ENCODE results near the gene DLGAP1.
"Not testable (repeated sequence)": the region's sequence is repeated elsewhere in the genome, so short reads cannot be mapped to it uniquely, and the experiment has no call there.

Gene DLGAP1

DNA sequence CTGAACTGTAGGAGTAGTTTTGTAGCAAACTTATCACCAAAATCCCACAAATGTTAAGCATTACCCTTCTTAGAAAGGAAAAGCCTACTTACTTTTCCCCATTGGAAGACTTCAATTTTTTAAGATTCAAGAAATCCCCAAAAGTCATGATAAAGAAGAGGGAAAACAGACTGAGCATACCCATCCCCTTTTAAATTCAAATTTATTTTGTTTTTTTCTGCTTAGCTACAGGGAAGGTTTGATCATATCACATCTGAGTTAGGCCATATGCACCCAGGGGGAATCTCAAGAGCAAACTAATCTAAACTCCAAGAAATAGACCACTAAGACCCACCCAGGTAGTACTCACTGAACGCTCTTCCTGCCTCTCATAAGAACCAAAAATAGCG, 830.6 kb downstream of the DLGAP1 start:
- no peak for DNase-seq (ENCODE audit: low spot score)

DNA sequence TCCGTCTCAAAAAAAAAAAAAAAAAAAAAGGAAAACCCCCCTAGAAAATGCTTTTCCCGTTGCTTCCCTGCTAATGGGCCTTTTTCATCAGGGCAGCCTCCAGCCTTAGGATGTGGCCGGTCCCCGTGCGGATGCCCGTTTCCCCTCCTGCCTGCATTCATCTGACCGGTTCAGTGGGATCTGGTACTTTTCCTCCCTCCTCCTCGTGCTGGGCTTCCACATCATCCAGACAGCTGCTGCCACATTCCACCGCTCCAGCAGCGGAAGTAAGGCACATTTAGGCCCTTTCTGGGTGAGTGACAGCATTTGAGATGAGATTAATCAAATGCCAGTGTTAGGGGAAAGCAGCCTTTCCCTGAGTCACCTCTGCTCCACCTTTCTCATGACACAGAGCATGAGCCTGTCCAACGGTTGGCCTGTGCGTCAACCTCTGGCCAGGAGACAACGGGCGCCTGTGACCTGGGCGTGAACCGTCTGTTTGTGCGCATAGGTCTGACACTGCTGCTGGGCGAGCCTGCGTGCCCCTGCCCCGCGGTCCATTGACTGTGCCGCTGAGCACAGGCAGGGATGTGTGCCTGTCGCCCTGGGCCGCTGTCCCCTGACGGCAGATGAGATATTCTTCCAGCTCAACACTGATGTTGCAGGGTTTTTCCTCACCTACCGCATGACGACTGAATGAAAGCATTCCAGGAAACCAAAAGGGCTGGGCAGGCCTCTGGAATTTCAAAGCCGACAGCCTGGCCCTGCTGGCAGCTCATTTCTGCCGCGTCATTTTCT, 831.1 kb downstream of the DLGAP1 start:
- DNase-seq (ENCODE audit: low spot score) = peak; percentile 90

DNA sequence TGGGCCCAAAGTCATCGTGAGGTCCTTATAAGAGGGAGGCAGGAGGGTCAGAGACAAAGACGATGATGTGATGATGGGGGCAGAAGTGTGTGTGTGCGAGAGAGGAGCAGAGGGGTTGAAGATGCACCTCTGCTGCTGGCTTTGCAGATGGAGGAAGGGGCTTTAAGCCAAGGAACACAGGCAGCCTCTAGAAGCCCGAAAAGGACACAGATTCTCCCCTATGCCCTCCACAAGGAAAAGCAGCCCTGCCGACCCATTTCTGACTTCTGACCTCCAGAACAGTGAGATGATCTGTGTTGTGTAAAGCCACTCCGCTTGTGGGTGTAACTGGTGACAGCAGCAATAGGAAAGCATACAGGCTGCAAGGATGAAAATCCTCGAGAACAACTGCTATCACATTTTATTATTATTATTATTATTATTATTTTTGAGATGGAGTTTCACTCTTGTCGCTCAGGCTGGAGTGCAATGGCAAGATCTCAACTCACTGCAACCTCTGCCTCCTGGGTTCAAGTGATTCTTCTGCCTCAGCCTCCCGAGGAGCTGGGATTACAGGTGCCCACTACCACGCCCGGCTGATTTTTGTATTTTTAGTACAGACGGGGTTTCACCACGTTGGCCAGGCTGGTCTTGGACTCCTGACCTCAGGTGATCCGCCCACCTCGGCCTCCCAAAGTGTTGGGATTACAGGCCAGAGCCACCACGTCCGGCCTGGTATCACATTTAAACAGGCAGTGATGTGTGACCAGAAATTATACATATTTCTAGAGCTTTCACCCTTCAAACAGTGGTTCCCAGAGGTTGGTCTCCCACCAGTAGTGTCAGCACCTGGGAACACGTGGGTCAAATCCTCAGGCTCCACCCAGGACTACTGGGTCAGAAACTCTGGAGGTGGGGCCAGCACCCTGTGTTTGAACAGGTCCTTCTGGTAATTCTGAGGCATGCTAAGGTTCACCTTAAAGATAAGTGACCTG, 834.7 kb downstream of the DLGAP1 start:
- no peak for DNase-seq (ENCODE audit: low spot score)

DNA sequence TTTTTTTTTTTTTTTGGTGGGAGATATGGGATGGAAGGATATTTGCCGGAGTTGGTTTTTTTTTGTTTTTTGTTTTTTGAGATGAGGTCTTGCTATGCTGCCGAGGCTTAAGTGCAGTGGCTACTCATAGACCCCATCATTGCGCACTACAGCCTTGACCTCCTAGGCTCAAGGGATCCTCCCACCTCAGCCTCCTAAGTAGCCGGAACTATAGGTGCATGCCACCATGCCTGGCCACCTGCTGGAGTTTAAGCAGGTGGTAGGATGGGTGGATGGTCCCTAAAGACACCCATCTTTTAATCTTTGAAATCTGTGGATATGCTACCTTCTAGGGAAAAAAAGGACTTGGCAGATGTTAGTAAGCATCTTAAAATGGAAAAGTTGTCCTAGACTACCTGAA, 835.4 kb downstream of the DLGAP1 start:
- DNase-seq (ENCODE audit: low spot score) = no peak

DNA sequence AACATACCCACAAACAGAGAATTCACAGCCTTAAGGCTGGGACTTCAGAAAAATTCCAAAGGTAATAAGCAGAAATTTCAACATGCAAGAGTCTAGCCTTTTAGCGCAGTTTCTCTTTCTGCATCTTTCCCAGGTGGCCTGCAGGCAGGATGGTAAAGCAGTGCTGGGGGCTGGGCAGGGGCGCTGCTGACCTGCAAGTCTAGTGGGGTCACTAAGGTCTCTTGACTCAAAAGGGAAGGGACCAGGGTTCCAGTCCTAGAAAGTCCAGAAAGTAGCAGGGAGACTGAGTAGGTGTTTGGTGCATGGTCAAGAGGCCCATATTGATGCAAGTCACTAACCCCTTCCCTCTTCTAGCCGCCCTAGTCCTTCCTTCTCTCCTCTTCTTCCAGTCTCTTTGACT, 835.9 kb downstream of the DLGAP1 start:
- DNase-seq (ENCODE audit: low spot score) = no peak

DNA sequence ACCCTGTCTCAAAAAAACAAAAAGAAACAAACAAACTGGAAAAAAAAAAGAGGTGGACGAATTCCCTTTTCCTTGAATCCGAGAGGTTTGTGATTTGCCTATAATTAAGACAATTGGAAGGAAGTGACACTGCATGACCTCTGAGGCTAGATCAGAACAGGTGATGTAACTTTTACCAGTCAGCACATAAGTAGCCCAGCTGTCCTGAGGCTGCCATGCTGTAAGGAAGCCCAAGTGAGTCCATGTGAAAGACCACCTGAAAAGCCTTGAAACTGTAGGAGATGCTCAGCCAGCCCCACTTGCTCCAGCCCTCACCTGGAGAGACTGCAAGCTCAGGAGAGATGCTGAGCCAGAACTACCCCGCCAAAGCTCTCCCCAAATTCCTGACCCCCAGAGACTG, 838.4 kb downstream of the DLGAP1 start:
- DNase-seq (ENCODE audit: low spot score) = no peak

DNA sequence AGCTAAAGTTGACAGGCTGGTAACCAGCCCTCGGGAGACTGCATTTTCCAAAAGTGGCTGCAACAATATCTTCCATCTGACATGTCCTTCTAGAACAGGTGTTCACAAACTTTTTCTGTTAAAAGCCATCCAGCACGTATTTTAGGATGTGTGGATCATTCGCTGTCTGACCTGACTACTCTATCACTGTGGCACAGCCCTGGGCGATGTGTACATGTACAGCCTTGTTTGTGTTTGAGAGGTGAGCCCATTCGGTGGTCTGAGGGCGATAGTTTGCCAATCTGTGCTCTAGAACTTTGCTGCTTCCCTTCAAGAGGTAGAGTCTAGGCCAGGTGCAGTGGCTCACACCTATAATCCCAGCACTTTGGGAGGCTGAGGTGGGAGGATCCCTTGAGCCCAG, 839.0 kb downstream of the DLGAP1 start:
- no peak for DNase-seq (ENCODE audit: low spot score)

DNA sequence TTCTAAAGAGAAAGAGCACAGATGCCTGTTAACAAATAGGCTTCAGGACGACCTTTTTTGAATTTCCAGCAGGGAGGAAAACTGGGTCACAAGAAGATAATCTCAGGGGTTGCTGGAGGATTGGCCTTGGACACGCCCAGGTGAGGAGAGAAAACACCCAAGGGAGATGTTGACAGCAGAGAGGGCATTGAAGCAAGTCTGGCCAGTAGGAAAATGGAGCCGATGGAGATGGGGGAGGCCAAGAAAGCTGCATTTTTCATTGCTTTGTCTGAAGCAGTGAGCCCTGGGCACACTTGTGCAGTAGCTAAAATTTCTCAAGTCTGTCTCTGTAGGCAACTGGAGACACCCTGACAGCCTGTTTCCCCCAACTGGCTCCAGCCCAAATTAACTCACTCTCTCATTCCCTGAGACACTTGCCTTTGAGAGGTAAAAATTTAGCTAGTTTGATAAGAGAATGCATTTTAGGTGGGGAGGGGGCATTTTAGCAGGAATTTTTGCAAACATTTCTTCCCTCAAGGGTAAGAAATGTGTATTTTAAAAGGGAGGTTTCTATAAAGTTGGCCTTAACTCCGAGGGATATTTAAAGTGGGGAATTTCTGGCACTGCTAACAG, 839.6 kb downstream of the DLGAP1 start:
- DNase-seq (ENCODE audit: low spot score) = no peak

DNA sequence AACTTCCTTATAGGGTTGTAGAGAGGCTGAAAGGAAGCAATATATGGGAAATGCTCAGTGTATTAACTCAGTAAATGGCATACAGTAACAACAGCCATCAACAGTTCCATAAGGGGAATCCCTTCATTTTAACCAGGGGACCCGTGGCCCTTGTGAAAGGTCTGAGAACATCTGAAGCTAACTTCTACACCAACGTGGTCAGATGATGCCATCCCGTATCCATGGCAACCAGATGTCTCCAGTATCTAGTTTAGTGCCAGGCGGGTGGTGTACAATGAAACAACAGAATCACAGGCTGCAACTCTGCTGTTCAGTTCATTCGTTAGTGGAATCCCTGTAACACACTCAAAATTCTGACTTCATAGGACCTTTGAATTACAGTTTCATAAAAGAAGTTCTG, 842.8 kb downstream of the DLGAP1 start:
- no peak for DNase-seq (ENCODE audit: low spot score)

DNA sequence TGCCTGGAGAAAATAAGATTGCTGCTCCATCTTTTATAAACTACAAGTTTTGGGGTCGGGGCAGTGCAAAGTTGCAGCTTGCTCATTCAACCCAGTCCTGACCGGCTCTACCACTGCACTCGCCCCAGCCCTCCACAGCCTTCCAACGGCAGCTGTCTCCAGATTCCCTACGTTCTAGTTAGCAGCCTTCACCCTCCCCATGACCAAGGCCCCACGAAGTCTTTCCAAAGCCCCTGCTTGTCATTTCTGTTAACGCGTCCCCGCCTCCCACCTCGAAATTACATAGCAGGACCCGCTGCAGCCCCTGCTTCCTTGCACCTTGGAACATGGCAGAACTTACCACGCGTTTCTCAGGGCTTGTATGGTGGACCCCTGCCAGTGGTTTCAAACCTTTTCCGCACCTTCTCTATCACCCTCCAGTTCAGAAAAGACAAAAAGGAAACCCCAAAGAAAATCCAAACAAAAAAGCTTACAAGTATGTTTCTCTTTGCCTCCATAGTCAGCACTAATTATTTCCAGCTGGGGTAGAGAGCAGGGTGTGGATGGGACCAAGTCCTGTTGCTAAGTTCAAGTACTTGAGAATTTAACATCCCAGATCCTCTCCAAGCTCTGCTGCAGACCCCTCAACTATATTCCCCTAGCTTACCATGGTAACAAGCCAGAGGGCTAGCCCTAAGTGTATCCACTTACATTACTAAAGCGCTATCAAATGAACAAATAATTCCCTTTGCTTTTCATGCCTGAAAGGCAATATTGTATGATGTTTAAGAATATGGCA, 843.6 kb downstream of the DLGAP1 start:
- no peak for DNase-seq (ENCODE audit: low spot score)

DNA sequence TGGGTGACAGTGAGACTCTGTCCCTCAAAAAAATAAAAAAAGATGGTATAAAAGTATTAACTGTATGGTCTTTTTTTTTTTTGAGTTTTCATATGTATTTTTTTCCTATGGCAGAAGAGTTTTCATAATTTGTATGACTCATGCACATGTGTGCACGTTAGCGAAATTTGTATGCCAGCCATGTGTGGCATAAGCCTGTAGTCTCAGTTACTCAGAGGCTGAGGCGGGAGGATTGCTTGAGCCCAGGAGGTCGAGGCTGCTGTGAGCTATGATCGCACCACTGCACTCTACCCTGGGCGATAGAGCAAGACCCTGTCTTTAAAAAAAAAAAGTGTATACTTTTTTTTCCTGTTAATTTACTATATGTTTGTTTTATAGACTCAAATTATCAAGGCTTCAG, 844.3 kb downstream of the DLGAP1 start:
- DNase-seq (ENCODE audit: low spot score) = no peak

DNA sequence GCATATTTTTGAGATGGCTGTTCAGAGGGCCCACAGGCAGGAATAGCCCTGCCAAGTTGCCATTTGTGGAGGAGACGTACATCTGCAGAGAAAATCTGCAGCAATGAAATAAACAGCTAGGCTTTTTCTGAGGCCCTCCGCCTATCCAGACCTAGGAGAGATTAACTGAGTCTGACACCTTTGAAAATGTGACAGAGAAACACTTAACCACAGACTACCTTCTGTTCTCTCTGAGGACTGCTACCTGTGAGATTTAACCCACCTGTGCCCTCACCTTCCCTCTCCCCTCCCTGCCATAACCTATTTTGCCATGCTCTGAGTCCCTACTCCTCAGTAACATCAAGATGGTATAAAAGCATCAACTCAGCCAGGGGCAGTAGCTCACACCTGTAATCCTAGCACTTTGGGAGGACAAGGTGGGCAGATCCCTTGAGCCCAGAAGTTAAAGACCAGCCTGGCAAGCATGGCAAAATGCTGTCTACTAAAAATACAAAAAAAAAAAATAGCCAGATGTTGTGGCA, 844.9 kb downstream of the DLGAP1 start:
- no peak for DNase-seq (ENCODE audit: low spot score)

DNA sequence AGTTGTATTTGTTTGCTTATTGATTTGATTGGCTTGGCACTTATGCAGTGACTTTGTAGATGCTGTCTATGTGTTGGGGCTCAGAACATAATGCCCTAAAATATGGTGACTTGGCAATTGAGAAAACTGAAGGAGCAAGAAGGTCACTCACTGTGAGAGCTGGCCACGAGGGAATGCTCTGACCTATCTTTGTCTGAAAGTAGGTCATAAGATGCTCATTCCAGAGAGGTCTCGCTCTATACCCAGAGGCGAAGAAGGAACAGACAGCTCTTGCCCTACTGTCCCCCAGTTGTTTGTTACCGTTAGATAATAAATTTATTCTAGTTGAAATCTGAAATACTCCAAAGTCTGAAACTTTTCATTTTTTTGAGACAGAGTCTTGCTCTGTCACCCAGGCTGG, 846.6 kb downstream of the DLGAP1 start:
- no peak for DNase-seq (ENCODE audit: low spot score)

DNA sequence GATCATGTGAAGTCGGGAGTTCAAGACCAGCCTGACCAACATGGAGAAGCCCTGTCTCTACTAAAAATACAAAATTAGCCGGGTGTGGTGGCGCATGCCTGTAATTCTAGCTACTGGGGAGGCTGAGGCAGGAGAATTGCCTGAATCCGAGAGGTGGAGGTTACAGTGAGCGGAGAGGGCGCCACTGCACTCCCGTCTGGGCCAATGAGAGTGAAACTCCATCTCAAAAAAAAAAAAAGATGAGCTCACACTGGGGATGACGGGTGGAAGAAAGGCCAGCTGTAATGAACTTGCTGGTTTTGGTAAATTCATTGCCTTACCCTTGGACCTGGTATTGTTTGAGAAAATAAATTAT, 847.0 kb downstream of the DLGAP1 start:
- not testable (repeated sequence) for DNase-seq (ENCODE audit: low spot score)

DNA sequence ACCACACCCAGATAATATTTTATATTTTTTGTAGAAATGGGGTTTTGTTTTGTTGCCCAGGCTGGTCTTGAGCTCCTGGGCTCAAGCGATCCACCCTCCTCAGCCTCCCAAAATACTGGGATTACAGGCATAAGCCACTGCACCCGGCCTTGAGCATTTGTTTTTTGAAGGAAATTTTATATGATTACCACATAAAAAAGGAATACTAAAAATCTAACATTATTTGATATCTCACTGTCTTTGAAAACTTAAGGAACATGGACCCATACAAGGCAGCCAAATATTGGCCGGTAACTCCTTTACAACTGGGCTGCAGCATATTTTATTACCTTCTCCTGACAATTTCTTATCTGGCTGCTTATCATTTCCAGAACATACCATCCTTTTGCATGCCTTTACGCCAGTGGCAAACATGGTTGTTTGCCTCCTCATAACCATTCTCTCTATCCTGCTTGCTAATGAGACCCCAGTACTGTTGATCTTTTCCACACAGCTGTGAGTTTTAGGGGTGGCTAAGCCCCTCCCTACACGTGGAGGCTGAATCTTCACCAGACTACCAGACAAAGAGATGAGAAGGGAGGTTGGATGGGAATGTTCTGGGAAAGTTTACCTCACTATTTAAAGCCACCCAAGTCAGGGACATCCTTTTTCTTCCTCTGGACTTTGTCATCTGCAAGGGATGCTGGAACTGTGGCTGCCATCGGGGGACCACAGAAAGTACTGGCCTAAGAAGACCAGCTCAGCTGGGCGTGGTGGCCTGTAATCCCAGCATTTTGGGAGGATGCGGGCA, 847.6 kb downstream of the DLGAP1 start:
- DNase-seq (ENCODE audit: low spot score) = no peak

DNA sequence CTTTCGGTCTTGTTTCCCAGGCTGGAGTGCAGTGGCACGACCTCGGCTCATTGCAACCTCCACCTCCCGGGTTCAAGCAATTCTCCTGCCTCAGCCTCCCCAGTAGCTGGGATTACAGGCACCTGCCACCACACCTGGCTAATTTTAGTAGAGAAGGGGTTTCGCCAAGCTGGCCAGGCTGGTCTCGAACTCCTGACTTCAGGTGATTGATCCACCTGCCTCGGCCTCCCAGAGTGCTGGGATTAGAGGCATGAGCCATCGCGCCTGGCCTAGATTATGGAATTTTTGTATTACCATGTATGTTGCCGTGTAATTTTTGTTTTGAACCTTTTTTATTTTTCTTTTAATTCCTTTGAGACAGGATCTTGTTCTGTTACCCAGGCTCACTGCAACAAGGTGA, 848.2 kb downstream of the DLGAP1 start:
- DNase-seq (ENCODE audit: low spot score) = not testable (repeated sequence)

DNA sequence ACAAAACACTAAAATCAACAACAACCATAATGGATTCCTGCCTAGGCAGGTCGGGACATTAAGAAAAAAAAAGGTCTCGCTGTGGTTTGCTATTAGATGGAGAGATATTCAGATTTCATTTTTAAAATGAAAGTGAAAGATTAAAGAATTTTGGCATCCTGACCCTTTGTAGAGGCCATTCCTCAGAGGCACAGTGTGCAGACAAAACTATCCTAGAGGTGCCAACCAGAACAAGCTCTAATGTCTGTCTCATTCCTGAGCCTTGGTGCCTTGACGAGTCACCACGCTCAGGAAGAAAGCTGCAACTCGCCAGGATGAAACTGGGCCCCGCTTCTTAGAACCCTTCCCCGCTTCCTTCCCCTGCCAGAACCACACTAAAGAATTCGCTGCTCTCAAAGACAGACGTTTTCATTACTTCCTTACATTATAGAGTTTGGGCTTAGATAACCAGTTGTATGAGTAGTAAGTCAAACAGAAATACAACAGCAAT, 849.1 kb downstream of the DLGAP1 start:
- DNase-seq (ENCODE audit: low spot score) = peak; percentile 53

DNA sequence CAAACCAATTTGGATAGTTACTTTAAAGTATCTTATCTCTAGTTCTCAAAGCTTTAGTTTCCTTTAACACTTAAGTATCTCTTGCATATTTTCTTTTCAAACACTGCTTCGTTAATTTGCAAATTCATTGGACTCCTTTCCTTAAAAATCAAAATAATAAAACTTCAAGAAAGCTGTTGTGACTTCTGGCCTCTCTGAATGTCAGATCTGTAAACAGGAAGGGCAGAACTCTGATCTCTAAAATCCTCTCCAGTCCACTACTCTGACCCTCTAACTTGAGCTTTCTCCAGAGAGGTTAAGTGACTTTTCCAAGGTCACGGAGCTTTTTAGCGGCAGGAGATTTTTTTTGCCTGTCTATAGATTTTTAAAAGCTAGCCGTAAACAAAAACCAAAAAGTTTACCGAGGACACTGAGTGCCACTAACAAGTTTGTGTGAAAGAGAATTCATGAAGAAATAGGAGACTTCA, 849.6 kb downstream of the DLGAP1 start:
- peak; percentile 30 for DNase-seq (ENCODE audit: low spot score)

DNA sequence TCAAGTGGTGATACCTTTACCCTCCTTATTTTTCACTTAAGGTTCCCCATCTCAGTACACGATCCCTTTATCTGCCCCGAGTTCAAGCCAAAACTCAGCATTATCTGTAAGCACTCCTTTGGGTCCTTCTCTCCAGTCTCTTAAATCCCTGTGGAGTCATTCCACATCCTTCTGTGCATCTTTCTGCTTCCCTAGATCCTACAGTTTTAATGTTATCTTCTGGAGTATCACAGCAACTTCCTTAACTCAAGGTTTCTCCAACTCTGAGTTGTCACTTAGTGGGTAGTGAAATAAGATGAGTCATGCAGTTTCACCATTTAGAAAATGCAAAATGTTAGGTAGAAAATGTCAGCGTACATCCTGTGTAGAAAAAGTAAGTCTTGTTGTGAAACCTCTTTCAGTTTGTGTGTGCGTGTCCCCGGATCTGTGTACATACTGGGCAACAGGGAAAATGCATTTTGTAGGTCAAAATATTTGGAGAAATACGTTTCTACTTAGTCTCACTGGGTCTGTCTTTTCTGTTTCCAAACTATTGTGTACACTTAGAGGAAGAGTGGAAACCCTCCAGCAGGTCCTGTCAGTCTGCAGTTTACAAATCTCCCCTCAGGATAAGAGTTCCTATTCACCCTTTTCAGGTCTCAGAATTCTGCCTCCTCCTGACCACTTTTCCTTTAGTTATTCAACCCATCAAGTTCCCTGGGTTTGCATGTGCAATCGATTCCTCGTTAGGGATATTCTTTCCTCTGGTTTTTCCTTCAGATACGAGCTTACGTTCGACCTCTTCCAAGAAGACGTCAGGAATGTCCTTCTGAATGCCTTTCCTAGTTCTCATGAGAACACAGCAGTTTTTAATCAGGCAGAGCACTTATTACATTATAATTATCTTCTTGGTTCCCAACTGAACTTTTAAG, 850.4 kb downstream of the DLGAP1 start:
- DNase-seq (ENCODE audit: low spot score) = peak; percentile 86

DNA sequence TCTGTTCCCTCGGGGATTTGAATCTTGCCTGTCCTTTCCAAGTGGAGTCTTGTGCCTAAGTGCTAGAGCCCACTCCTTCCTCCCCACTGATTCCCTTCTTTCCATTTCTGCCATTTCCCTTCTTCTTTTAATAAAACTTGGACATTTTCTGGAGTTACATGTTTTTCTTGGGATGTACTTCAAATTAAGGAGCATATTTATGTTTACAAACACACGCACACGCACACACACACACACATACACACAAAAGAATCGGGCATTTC, 850.9 kb downstream of the DLGAP1 start:
- no peak for DNase-seq (ENCODE audit: low spot score)

Measured in kidney capillary endothelial cell (primary cell).